GM13976 (cell line): ENCODE measurements around the gene JAML.

Experiments
- DNase-seq: peaks from one replicate; pipeline ENCODE4 v3.0.0; 2012; ENCODE audit warnings: low spot score
- CTCF ChIP-seq: IDR thresholded peaks from 2 replicates; pipeline ENCODE4 v1.5.1; 2012; ENCODE audit warnings: borderline replicate concordance, mild to moderate bottlenecking; ENCODE audit not compliant: insufficient read depth; ENCODE audit errors: extremely low read depth, missing control alignments, control extremely low read depth
- in situ Hi-C: fragments of 300-500 bp; cut with MboI; formaldehyde crosslinking; loops from one replicate; pipeline ENCODE4 v1.12.0; 2022; ENCODE audit warnings: low sequenced_read_pairs, mixed read lengths, inconsistent platforms; ENCODE audit not compliant: unreplicated experiment

JAML gene

GRCh38 chr11:118201966-118202365, 22.8 kb downstream of the JAML start:
- no peak for TF ChIP-seq CTCF
- in situ Hi-C loops = no loop called here
- no peak for DNase-seq

GRCh38 chr11:118200901-118201680, 23.7 kb downstream of the JAML start:
- DNase-seq = no peak
- in situ Hi-C loops = no loop called here
- TF ChIP-seq CTCF = no peak

DNA sequence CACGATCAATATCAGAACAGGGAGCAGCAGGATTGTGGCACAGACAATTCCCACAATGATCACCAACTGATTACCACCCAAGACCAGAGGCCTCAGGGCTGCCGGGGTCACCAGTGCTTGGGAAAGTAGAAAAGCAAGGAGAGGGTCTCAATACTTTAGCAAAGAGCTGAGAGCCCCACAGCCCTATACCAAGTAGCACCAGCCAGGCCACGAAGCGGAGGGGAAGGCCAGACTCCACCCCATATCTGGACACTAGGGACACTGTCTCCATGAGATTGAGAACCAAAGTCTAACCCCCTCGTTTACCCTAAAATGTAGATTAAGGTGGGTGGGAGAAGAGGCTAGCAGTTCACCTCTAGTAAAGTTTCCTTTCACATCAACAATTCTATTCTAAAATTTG, 24.3 kb downstream of the JAML start:
- TF ChIP-seq CTCF = no peak
- no peak for DNase-seq
- in situ Hi-C loops = no loop called here

- TF ChIP-seq CTCF = no peak
- in situ Hi-C loops = loop anchor here (10.0 kb wide), 1 partner anchor 96 kb away; no protein-coding TSS in a partner anchor
Measured at GRCh38 chr11:118199135-118199534, 25.7 kb downstream of the JAML start.

DNA sequence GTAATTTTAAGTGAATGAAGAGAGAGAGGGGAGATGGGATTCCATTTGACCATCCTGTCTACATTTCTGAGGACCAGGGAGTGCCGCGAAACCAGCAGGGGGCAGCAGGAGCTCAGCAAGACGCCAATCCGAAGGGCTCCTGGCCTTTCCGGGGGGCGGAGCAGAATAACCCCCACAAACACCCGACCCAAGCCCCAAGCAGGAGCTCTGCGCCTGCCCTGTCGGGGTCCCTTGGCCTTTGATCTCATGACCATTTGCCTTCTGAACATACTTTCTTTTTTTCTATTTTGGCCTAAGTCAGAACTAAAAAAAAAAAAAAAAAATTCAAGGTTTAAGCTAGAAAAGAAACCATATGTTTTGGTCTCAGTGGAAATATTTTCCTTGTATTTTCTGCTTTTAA, 26.4 kb downstream of the JAML start:
- in situ Hi-C loops = loop anchor here (10.0 kb wide), 1 partner anchor 96 kb away; no protein-coding TSS in a partner anchor
- peak; percentile 82 for TF ChIP-seq CTCF
- DNase-seq = peak; percentile 81

More at GRCh38 chr11:118199135-118199534, 25.7 kb downstream of the JAML start:
- DNase-seq = no peak

DNA sequence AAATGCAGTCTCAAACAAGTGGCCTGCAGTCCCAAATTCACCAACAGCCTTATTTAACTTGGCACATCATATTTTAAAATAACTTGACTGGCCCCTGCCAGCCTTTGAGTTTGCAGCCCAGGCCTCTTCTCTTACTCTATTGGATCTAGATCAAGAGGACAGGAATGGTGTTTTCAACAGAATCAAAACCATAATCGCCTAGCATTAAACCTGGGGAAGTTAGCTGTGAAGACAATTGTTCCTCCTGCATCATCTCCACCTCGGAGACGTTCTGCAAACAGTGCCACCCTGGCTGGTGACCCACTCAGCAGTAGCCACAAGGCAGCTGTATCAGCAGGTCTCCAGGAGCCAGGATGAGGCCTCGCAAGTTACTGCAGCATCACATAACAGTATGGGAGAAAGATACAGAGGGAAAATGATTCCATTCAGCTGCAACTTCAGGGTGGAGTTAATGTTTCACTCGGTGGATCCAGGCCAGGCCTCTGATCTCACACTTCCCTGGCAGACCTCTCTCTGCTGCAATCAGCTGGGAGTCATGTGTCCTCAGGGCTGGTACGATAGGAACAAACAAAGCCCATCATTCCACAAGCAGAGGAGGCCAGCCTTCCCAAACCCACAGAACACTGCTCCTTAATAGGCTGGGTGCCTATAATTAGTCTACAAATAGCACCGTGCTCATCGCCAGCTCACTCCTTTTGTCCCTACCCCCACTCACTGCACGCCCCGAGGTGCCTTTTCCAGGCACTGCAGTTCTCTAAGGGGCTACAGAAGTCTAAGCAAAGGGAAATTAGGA, 29.8 kb downstream of the JAML start:
- DNase-seq = no peak
- no peak for TF ChIP-seq CTCF
- in situ Hi-C loops = loop anchor here (10.0 kb wide), 1 partner anchor 100 kb away; no protein-coding TSS in a partner anchor
